Hematopoietic multipotent progenitor cell (in vitro differentiated cells): ENCODE measurements around the gene OGDH. TPM values are rescaled to one million over a fixed set of nuclear protein-coding genes. Genes with fewer than 3 reads are reported as not detected.
A peak's percentile ranks its signal among the peaks of the same experiment; 100 is the strongest.
"Not testable (repeated sequence)": the region's sequence is repeated elsewhere in the genome, so short reads cannot be mapped to it uniquely, and the experiment has no call there.

ENCODE experiments used
- DNase-seq, 3 donors: peaks; one replicate each; pipeline ENCODE4 v3.0.0-alpha.2; 2011 to 2015; ENCODE audit warnings: low read depth in 2 of 3, low spot score in 2 of 3
- total RNA-seq: library from RNA; depleted of rRNA; stranded (reverse); fragments of >200 nt; gene quantifications from one replicate; pipeline ENCODE4 v1.2.3, GENCODE V29; 2012

OGDH gene
- 97.8 TPM for total RNA-seq

GRCh38 chr7:44606341-44607140 lies at the start of gene OGDH:
Gene OGDH (plus strand): TSS chr7:44606627. CDS start chr7:44624344, 17,717 bp downstream.
- DNase-seq = peak; percentile 98 to 100 (median 99)

DNA sequence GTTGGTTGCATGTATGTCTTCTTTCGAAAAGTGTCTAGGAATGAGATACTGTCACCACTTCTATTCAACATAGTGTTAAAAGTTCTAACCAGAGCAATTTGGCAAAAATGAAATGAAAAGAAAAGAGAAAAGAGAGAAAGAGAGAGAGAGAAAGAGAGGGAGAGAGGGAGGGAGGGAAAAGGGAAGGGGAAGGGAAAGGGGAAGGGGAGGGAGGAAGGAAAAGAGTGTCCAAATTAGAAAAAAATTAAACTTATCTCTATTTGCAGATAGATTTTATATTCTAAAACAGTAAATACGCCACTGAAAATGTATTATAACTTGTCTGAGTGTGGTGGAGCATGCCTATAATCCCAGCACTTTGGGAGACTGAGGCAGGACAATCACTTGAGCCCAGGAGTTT lies 48.9 kb upstream of the OGDH start:
- DNase-seq = no peak

DNA sequence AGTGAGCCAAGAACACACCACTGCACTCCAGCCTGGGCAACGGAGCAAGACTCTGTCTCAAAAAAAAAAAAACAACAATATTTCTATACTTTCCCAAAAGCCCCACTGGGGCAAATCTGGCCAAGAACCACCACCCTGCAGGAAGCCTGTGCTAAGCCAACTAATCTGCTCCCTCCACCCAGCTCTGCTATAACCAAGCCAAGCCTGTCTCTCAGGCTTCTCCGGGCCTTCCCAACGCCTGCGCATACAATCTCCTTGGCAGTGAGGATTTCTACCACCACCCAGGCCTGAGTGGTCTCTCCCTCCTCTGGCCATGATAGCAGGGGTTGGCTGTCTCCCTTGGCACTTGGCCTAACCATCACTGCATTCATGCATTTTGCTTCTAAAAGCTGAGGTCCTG lies 46.9 kb upstream of the OGDH start:
- DNase-seq = no peak

DNA sequence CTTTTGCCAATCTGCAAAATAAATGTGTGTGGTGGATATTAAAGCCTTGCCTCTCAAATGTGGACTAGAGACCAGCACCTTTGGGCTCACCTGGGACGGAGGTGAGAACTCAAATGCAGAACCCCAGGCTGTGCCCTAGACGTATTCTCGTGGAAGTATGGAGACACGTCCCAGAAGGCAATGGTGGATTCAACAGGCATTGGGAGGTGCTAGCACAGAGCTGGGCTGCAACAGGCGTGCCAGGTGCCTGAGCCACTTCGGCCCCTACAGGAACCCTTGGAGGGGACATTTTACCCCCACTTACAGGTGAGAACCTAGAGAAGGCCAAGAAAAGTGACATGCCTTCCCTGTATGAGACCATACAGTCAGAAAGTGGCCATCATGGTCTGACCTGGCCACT lies 44.9 kb upstream of the OGDH start:
- DNase-seq = no peak

GRCh38 chr7:44561962-44562621 lies 44.3 kb upstream of the OGDH start:
- DNase-seq = no peak

GRCh38 chr7:44562622-44562962 lies 43.8 kb upstream of the OGDH start:
- not testable (repeated sequence) for DNase-seq

DNA sequence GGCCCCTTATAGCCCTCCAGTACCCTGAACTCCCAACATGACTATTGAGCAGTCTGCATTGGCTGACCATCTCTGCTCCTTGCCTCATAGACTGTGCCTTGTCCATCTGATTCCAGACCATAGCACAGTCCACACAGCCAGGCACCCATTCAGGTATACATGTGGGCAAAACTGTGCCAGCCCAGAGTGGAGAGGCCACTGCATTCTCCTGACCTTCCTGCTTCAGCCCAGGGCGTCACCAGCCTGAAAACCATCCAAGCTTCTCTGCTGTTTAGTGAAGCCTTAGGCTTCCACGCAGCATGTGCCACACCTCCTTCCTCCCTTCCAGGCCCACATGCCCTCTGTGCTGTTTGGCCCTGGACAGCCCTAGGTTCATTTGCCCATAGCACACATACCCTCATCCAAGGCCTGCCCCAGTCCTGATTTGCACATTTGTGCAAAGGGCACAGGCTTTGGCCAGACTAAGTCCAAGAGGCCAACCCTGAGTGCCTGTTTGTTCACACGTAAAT lies 43.2 kb upstream of the OGDH start:
- DNase-seq = no peak

DNA sequence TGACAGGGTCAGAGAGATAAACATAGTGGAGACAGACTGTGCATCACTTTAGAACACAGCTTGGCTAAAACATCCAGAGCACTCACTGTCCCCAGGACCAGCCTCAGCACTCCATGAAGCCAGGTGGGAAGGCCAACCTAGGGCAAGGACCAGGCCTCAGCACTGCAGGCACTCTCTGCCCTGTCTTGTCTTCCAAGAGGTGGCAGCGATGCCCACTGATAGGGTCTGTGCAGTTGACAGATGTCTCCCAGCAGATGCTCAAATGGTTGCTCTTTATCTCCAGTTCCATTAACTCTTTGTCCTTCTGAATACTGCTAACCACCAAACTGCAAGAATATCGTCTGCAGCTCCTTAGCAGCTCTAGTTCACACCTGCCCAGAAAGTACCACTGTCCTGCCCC lies 41.8 kb upstream of the OGDH start:
- DNase-seq = no peak

GRCh38 chr7:44565097-44565794 lies 41.2 kb upstream of the OGDH start:
- peak; percentile 32 to 63 (median 38) for DNase-seq

- peak in 2 of 3 donors; percentile 22 to 46 for DNase-seq
Observed at GRCh38 chr7:44565795-44566559, 40.5 kb upstream of the OGDH start.

DNA sequence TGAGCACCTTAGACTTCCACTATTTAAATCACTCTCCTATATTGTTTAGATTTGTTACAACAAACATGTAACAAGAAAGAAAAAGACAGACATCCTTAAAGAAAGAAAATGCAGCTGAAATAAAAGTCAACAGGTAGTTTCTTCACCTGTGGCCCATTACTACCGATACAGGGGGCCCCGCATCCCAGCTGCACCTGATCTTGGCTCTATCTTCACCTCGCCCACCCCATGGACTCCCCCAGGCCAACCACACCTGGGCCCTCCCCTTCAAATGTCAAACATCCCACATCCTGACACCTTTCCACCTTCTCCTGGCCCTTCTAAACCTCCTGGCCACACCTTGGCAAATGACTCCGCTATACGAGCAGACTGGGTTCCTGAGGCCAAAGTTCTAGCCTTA lies 39.7 kb upstream of the OGDH start:
- DNase-seq = no peak

DNA sequence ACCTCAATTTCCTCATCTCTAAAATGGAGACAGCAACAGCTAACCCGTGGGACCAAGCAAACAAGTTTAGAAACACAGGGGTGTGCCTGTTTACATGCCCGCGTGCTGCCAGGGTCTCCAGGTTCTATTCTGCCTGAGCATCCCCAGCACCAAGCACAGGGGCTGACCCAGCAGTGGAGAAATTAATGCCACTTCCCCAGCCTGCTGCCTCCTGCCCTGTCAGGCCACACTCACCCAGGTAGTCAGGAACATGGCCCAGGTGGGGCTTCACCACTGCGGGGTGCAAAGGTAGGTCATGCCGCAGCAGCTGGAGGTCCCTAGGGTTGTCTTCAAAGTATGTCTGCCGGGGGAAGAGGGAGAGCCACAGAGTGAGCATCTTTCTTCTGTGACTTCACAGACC lies 38.5 kb upstream of the OGDH start:
- no peak for DNase-seq

DNA sequence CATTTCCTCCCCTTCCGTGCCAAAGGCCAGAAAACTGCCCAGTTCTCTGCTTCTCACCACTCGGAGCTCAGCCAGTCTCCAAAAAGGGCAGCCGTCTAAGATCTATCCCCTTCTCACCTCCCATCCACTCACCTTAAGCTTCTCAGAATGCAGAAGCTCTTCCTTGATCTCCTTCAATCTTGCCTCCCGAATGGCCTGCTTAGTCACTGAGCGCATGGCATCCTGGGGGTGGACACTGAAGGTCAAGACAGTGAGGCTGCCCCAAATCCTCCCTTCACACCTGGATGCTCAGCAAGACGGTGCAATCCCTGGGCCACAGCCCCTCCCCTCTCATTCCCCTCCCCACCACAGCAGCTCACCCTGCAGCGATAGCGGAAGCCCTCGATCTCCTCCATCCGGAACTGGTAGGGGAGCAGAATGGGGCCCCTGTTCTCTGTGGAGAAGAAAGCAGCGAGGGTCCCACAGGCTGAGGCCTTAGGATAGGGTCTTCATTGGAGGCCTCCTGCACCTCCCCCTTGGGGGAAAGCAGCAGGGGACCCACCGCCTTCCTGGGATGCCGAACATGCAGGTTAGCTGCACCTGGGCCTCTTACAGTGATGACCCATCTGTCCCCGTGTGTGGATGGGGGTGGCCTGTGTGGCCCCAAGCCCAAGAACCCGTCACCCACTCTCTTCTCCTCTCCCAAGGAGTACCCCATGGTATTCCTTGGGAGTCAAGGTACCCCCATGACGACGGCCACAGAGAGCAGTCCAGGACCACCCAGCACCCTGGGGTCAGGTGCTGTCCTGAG lies 37.5 kb upstream of the OGDH start:
- no peak for DNase-seq

DNA sequence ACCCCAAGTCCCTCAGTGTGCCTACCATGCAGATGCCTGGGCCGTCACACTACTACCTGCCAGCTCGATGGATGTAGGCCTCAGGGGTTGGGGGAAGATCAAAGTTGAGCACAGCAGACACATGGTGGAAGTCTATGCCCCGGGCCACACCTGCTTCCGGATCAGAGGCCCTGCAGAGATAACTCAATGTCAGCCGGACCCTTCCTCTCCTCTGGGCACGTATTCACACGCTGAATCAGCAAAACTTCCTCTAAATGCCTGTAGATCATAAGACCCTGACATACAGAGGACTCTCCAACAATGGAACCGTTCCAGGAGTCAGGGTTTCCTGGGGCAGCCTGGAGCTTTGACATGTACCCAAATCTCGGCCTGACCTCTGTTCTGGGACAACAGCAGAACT lies 36.5 kb upstream of the OGDH start:
- no peak for DNase-seq

GRCh38 chr7:44572771-44573170 lies 33.7 kb upstream of the OGDH start:
- DNase-seq = no peak

GRCh38 chr7:44573464-44574286 lies 32.8 kb upstream of the OGDH start, which contains the start of gene DDX56:
Gene DDX56 (minus strand): TSS chr7:44573908. CDS start chr7:44573895, 13 bp downstream.
- DNase-seq = peak; percentile 84 to 94 (median 91)

DNA sequence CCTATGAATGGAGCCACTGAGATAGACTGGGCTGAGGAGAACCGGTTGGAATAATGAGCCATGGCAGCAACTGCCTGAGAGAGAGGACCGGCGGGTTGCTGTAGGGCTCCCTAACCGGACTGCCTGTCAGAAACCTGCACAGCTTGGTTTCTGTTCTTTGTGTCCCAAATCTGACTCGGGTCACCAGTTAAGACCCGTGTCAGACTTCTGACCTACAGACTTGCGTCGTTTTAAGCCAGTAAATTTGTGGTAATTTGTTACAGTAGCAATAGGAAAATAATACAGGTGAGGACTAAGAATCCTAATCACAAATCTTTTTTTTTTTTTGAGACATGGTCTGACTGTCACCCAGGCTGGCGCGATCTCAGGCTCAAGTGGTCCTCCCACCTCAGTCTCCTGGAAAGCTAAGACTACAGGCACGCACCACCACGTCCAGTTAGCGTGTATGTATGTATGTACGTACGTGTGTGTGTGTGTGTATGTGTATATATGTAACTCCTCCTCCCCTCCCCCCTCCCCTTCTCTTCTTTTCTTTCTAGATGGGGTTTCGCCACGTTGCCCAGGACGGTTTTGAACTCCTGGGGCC lies 32.0 kb upstream of the OGDH start:
- no peak for DNase-seq

- DNase-seq = no peak
Observed at GRCh38 chr7:44575054-44575453, 31.4 kb upstream of the OGDH start.

DNA sequence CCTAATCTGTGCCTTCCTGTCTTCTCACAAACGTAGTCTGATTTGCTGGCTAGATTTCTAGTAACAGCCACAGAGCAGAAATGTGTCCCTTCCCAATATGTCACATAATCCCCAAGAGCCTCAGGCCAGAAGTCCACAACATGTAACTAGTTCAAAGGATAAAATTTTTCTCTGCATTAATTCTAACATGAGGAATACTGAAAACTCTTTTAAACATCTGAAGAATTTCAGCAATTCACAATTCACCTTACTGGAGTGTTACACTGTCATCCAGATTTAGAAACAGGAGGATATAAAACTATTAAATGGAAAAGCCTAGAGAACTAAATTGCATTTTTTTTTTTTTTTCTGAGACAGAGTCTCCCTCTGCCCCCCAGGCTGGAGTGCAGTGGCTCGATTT lies 30.2 kb upstream of the OGDH start:
- DNase-seq = no peak
